ENCODE data around the gene RGP1.

RGP1 gene

DNA sequence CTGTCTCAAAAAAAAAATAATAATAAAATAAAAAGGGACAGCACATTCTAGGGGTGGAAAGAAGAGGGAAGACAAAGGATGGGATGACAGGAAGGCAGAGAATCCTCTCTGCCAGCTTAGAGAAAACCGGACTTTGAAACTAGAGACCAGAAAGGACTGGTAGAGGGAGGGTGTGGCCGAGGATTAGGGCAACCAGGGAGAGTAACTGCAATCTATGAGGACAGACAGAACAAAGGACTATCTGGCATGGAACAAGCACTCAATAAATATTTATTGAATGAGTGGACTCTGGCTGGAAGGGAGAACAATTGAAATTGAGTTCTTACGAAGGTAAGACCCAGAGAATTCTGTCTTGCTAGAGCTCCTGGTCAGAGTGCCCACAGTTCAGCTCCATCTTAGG lies 2.5 kb upstream of the RGP1 start:
- peak overlapping the region; percentile 59 for H3K4me3 ChIP-seq (replicated peaks; ENCODE audit: low read depth, low read length)
- no peaks in the 10 kb centered on the region for H3K27me3 ChIP-seq (replicated peaks; ENCODE audit: control insufficient read depth, insufficient read depth, low read length)
- peaks cover 18% of the 10 kb centered on the region for H3K36me3 ChIP-seq (ENCODE audit: control insufficient read depth, insufficient read depth, low read length)
- DNase-seq (ENCODE audit: extremely low read depth, insufficient read length) = no peak
- no peak for TF ChIP-seq CTCF (IDR thresholded peaks at IDR 0.05; ENCODE audit: insufficient read depth, low read length, poor library complexity, severe bottlenecking)

DNA sequence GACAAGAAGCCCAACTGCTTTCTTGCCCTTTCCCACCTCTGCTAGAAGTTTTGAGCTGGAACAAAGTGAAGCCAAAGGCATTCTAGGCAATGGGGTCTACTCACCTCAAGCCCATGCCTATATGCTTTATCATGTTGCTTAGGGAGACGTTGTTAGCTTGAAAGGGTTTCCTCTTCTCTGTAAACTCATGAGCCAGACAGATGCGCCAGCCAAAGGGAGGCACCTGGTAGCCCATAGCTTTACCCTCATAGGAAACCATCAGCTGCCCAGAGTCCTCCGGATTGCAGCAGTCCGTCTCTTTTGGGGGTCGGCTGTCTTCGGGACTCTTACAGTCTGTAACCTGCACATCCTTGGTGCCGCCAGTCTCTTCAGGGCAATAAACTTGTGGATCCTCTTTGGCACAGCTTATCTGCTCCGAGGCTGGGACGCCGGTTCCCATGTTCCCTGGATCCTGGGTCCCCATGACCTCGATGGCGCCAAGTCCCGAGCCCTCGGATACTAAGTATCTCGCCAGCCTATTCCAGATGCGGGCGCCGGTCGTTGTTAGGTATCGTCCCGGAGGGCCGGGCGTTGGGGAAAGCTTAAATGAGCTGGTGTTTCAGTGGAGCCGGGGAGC lies 737 bp upstream of the RGP1 start:
- H3K4me3 ChIP-seq (replicated peaks; ENCODE audit: low read depth, low read length) = peak overlapping the region; percentile 59
- TF ChIP-seq CTCF (IDR thresholded peaks at IDR 0.05; ENCODE audit: insufficient read depth, low read length, poor library complexity, severe bottlenecking) = no peak
- no peak for DNase-seq (ENCODE audit: extremely low read depth, insufficient read length)
- peaks cover 27% of the 10 kb centered on the region for H3K36me3 ChIP-seq (ENCODE audit: control insufficient read depth, insufficient read depth, low read length)
- H3K27me3 ChIP-seq (replicated peaks; ENCODE audit: control insufficient read depth, insufficient read depth, low read length) = no peaks in the 10 kb centered on the region

- DNase-seq (ENCODE audit: extremely low read depth, insufficient read length) = no peak
- Histone ChIP-seq H3K36me3 (ENCODE audit: control insufficient read depth, insufficient read depth, low read length) (peaks cover 19% of the 10 kb centered on the region), H3K4me3 (replicated peaks; ENCODE audit: low read depth, low read length) (peak overlapping the region; percentile 59), H3K27me3 (replicated peaks; ENCODE audit: control insufficient read depth, insufficient read depth, low read length) (no peaks in the 10 kb centered on the region)
- TF ChIP-seq CTCF (IDR thresholded peaks at IDR 0.05; ENCODE audit: insufficient read depth, low read length, poor library complexity, severe bottlenecking) = no peak
These were observed 598 bp downstream of the RGP1 start for GRCh38 chr9:35749515-35750255.

GRCh38 chr9:35750256-35750531 lies 1.1 kb downstream of the RGP1 start:
- Histone ChIP-seq H3K4me3 (replicated peaks; ENCODE audit: low read depth, low read length) (peak overlapping the region; percentile 59), H3K36me3 (ENCODE audit: control insufficient read depth, insufficient read depth, low read length) (peaks cover 17% of the 10 kb centered on the region), H3K27me3 (replicated peaks; ENCODE audit: control insufficient read depth, insufficient read depth, low read length) (no peaks in the 10 kb centered on the region)
- no peak for TF ChIP-seq CTCF (IDR thresholded peaks at IDR 0.05; ENCODE audit: insufficient read depth, low read length, poor library complexity, severe bottlenecking)
- DNase-seq (ENCODE audit: extremely low read depth, insufficient read length) = no peak

DNA sequence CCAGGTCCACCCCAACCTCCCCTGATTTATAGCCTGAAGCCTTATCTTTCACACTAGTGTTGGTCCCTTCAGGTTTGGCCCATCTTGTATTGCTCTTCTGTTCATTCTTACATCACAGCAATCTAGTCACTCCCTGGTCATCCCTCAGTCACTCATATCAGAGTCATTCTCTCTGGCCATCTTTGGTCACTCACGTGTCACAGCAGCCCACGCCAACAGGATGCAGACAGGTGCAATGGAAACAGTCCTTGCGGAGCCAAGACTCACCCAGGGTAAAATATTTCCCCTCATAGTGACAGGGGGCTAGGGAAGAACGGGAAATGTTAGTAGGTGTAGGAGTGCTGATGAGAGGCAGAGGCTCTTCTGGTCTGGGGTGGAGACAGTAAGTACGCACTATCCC lies 4.4 kb downstream of the RGP1 start:
- Histone ChIP-seq H3K27me3 (replicated peaks; ENCODE audit: control insufficient read depth, insufficient read depth, low read length) (no peaks in the 10 kb centered on the region), H3K36me3 (ENCODE audit: control insufficient read depth, insufficient read depth, low read length) (peaks cover 17% of the 10 kb centered on the region), H3K4me3 (replicated peaks; ENCODE audit: low read depth, low read length) (no peak overlapping the region)
- DNase-seq (ENCODE audit: extremely low read depth, insufficient read length) = no peak
- TF ChIP-seq CTCF (IDR thresholded peaks at IDR 0.05; ENCODE audit: insufficient read depth, low read length, poor library complexity, severe bottlenecking) = no peak
